Naive B cell (primary cell): ENCODE measurements around the gene IRF2BP2. TPM values are rescaled to one million over a fixed set of nuclear protein-coding genes. Genes with fewer than 3 reads are reported as not detected.

Experiments
- ATAC-seq, 2 donors: fragments of 150-1000 bp; cut with Tn5 transposase; 2 replicates each; pipeline ENCODE4 v1.10.0; 2021; ENCODE audit warnings: low read depth in 2 of 2, mild to moderate bottlenecking in 2 of 2, moderate library complexity in 2 of 2
- DNase-seq: peaks from one replicate; pipeline ENCODE4 v3.0.0; 2022
- H3K27ac Mint-ChIP-seq, 6 donors: one replicate each; pipeline ENCODE4 v1.8.0; 2020 to 2022; ENCODE audit warnings: mild to moderate bottlenecking in 6 of 6, mixed read lengths in 6 of 6, moderate library complexity in 5 of 6, inconsistent platforms in 2 of 6
- H3K27me3 Mint-ChIP-seq, 3 donors: one replicate each; pipeline ENCODE4 v1.8.0; 2021 to 2022; ENCODE audit warnings: mixed read lengths in 3 of 3, mild to moderate bottlenecking in 1 of 3
- H3K36me3 Mint-ChIP-seq, 2 donors: one replicate each; pipeline ENCODE4 v1.8.0; 2020 to 2022; ENCODE audit warnings: mixed read lengths in 2 of 2, inconsistent platforms in 1 of 2, mild to moderate bottlenecking in 1 of 2
- H3K4me1 Mint-ChIP-seq, 3 donors: one replicate each; pipeline ENCODE4 v1.8.0; 2020 to 2022; ENCODE audit warnings: mixed read lengths in 3 of 3, inconsistent platforms in 1 of 3, mild to moderate bottlenecking in 1 of 3, moderate library complexity in 1 of 3
- H3K4me3 Mint-ChIP-seq, 8 donors: one replicate each; pipeline ENCODE4 v1.8.0; 2020 to 2022; ENCODE audit warnings: mild to moderate bottlenecking in 8 of 8, mixed read lengths in 8 of 8, moderate library complexity in 8 of 8, inconsistent platforms in 2 of 8
- H3K9me3 Mint-ChIP-seq, 7 donors: one replicate each; pipeline ENCODE4 v1.8.0; 2020 to 2022; ENCODE audit warnings: mixed read lengths in 7 of 7, mild to moderate bottlenecking in 5 of 7, inconsistent platforms in 2 of 7, moderate library complexity in 1 of 7
- polyA plus RNA-seq, 6 donors: library from polyadenylated mRNA; unstranded; fragments of 300-500 nt; fragmentation: Illumina TruSeq; gene quantifications; one replicate each; pipeline ENCODE4 v1.2.3, GENCODE V29; 2021; ENCODE audit warnings: low read depth in 6 of 6

Gene IRF2BP2
- polyA plus RNA-seq, 6 donors from 2014 or later, result 40.3 to 66.1 (median 55.3) TPM

- no peak overlapping the region for H3K4me3 Mint-ChIP-seq
- no peak overlapping the region for H3K27ac Mint-ChIP-seq
- H3K27me3 Mint-ChIP-seq, result peaks cover 0 to 6% (median 5%) of the 10 kb centered on the region in 3 donors
- no peaks in the 10 kb centered on the region for H3K9me3 Mint-ChIP-seq
- ATAC-seq (no peak), DNase-seq (no peak)
- H3K36me3 Mint-ChIP-seq, result no peaks in the 10 kb centered on the region
- peaks cover 5 to 7% (median 7%) of the 10 kb centered on the region in 3 donors for H3K4me1 Mint-ChIP-seq
Measured at GRCh38 chr1:234586892-234587485, 23.0 kb downstream of the IRF2BP2 start.

DNA sequence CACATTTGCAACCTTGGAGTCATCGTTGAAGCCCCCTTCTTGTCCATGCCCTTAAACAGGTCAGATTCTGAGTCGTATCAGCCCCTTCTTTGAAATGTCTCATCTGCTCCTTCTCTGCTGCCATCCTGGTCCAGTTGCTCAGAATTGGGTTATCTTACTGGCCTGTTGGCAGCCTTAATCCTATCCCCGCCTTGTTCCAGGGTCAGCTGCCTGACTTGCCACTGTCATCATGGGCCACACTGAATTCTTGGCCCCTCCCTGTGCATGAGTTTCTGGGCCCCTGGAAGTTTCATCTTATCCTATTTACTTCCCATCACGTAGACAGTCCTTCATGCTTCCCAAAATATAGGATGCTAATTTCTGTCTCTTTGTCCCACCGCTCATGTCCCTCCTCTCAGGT, 23.7 kb downstream of the IRF2BP2 start:
- no peak for DNase-seq

GRCh38 chr1:234585330-234586055, 24.5 kb downstream of the IRF2BP2 start:
- peaks cover 0 to 6% (median 5%) of the 10 kb centered on the region in 3 donors for H3K27me3 Mint-ChIP-seq
- peaks cover 5 to 7% (median 7%) of the 10 kb centered on the region in 3 donors for H3K4me1 Mint-ChIP-seq
- H3K9me3 Mint-ChIP-seq, result no peaks in the 10 kb centered on the region
- H3K27ac Mint-ChIP-seq, result peak overlapping the region in 1 of 6 donors; percentile 25
- DNase-seq (no peak), ATAC-seq (no peak)
- H3K4me3 Mint-ChIP-seq, result no peak overlapping the region
- H3K36me3 Mint-ChIP-seq, result no peaks in the 10 kb centered on the region

More for the DNA sequence above, 23.7 kb downstream of the IRF2BP2 start:
- no peak for ATAC-seq
- Mint-ChIP-seq H3K4me1 (peaks cover 5 to 7% (median 7%) of the 10 kb centered on the region in 3 donors), H3K27ac (no peak overlapping the region), H3K27me3 (peaks cover 0 to 6% (median 5%) of the 10 kb centered on the region in 3 donors), H3K36me3 (no peaks in the 10 kb centered on the region), H3K9me3 (no peaks in the 10 kb centered on the region), H3K4me3 (no peak overlapping the region)

- H3K9me3 Mint-ChIP-seq, result no peaks in the 10 kb centered on the region
- H3K27me3 Mint-ChIP-seq, result peaks cover 0 to 6% (median 5%) of the 10 kb centered on the region in 3 donors
- ATAC-seq (no peak), DNase-seq (no peak)
- H3K4me1 Mint-ChIP-seq, result peaks cover 5 to 7% (median 7%) of the 10 kb centered on the region in 3 donors
- H3K36me3 Mint-ChIP-seq, result no peaks in the 10 kb centered on the region
- H3K4me3 Mint-ChIP-seq, result no peak overlapping the region
- H3K27ac Mint-ChIP-seq, result peak overlapping the region in 1 of 6 donors; percentile 70
Measured at GRCh38 chr1:234584926-234585325, 25.1 kb downstream of the IRF2BP2 start.

GRCh38 chr1:234584420-234584805, 25.6 kb downstream of the IRF2BP2 start:
- Mint-ChIP-seq H3K4me1 (peaks cover 5 to 7% (median 7%) of the 10 kb centered on the region in 3 donors), H3K27ac (no peak overlapping the region), H3K27me3 (peaks cover 0 to 6% (median 5%) of the 10 kb centered on the region in 3 donors), H3K9me3 (no peaks in the 10 kb centered on the region), H3K4me3 (no peak overlapping the region), H3K36me3 (no peaks in the 10 kb centered on the region)
- ATAC-seq (no peak), DNase-seq (no peak)

- ATAC-seq, result no peak
- Mint-ChIP-seq H3K27ac (no peak overlapping the region), H3K4me1 (peaks cover 5 to 7% (median 7%) of the 10 kb centered on the region in 3 donors), H3K36me3 (no peaks in the 10 kb centered on the region), H3K27me3 (peaks cover 0 to 6% (median 5%) of the 10 kb centered on the region in 3 donors), H3K9me3 (no peaks in the 10 kb centered on the region), H3K4me3 (no peak overlapping the region)
- DNase-seq, result no peak
Measured at GRCh38 chr1:234583755-234584419, 26.1 kb downstream of the IRF2BP2 start.

GRCh38 chr1:234582681-234583301, 27.2 kb downstream of the IRF2BP2 start:
- Mint-ChIP-seq H3K4me1 (peaks cover 5 to 7% (median 7%) of the 10 kb centered on the region in 3 donors), H3K9me3 (no peaks in the 10 kb centered on the region), H3K36me3 (no peaks in the 10 kb centered on the region), H3K27me3 (peaks cover 4 to 13% (median 5%) of the 10 kb centered on the region in 3 donors), H3K4me3 (no peak overlapping the region), H3K27ac (peak overlapping the region in 1 of 6 donors; percentile 29)
- no peak for DNase-seq
- no peak for ATAC-seq

- DNase-seq, result no peak
- peaks cover 4 to 7% (median 7%) of the 10 kb centered on the region in 3 donors for H3K4me1 Mint-ChIP-seq
- H3K4me3 Mint-ChIP-seq, result no peak overlapping the region
- H3K9me3 Mint-ChIP-seq, result no peaks in the 10 kb centered on the region
- H3K36me3 Mint-ChIP-seq, result no peaks in the 10 kb centered on the region
- no peak for ATAC-seq
- H3K27me3 Mint-ChIP-seq, result peaks cover 4 to 13% (median 5%) of the 10 kb centered on the region in 3 donors
- H3K27ac Mint-ChIP-seq, result peak overlapping the region in 1 of 6 donors; percentile 29
Measured at GRCh38 chr1:234582186-234582585, 27.8 kb downstream of the IRF2BP2 start.

DNA sequence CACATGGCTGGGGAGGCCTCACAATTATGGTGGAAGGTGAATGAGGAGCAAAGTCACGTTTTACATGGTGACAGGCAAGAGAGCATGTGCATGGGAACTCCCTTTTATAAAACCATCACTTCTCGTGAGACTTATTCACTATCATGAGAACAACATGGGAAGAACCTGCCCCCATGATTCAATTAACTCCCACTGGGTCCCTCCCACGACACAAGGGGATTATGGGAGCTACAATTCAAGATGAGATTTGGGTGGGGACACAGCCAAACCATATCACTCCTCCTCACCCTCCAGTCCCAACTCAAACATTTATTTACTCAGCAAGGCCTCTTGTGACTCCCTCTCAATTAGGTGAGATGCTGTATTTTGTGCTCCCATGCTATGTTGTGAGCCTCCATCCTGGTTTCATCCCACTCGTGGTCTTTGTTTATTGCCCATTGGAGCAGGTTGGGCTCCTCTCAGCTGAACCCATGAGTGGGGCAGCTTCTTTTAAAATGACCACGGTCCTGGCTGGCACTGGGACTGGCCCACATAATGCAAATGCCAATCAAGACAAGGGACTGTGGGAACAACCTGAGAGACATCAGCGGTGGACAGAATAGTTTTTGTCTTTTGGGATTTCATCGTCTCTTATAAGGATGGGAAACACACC, 28.8 kb downstream of the IRF2BP2 start:
- Mint-ChIP-seq H3K27me3 (peaks cover 0 to 7% (median 4%) of the 10 kb centered on the region in 3 donors), H3K27ac (no peak overlapping the region), H3K36me3 (no peaks in the 10 kb centered on the region), H3K9me3 (no peaks in the 10 kb centered on the region), H3K4me3 (peak overlapping the region in 1 of 8 donors; percentile 38), H3K4me1 (no peaks in the 10 kb centered on the region)
- no peak for ATAC-seq
- DNase-seq, result no peak

DNA sequence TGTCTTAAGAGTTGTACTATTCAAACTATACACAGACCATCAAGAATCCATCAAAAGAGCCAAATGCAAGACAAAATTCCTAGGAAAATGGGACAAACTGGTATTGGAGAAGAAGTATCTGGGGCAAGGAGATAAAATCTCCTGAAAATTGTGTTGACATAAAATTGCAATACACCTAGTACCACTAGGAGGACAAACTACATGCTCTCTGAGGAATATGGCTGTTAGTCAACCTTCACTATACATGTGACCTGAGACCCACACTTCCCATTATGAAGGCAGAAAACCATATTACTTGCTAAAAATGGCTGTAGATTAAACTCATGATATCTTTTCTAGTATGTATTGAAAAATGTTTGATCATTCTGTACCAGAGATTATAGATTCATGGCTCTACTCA, 30.0 kb downstream of the IRF2BP2 start:
- ATAC-seq, result peak; percentile 64
- H3K4me3 Mint-ChIP-seq, result no peak overlapping the region
- no peaks in the 10 kb centered on the region for H3K9me3 Mint-ChIP-seq
- no peaks in the 10 kb centered on the region for H3K36me3 Mint-ChIP-seq
- DNase-seq, result no peak
- H3K4me1 Mint-ChIP-seq, result no peaks in the 10 kb centered on the region
- H3K27ac Mint-ChIP-seq, result no peak overlapping the region
- H3K27me3 Mint-ChIP-seq, result peaks cover 0 to 7% (median 4%) of the 10 kb centered on the region in 3 donors

GRCh38 chr1:234578735-234579134, 31.2 kb downstream of the IRF2BP2 start:
- no peaks in the 10 kb centered on the region for H3K9me3 Mint-ChIP-seq
- ATAC-seq (no peak), DNase-seq (no peak)
- peaks cover 0 to 7% (median 4%) of the 10 kb centered on the region in 3 donors for H3K27me3 Mint-ChIP-seq
- no peaks in the 10 kb centered on the region for H3K4me1 Mint-ChIP-seq
- no peak overlapping the region for H3K27ac Mint-ChIP-seq
- no peak overlapping the region for H3K4me3 Mint-ChIP-seq
- H3K36me3 Mint-ChIP-seq, result no peaks in the 10 kb centered on the region

- ATAC-seq (no peak), DNase-seq (no peak)
- H3K4me1 Mint-ChIP-seq, result no peaks in the 10 kb centered on the region
- no peak overlapping the region for H3K4me3 Mint-ChIP-seq
- peaks cover 0 to 7% (median 4%) of the 10 kb centered on the region in 3 donors for H3K27me3 Mint-ChIP-seq
- no peak overlapping the region for H3K27ac Mint-ChIP-seq
- no peaks in the 10 kb centered on the region for H3K9me3 Mint-ChIP-seq
- H3K36me3 Mint-ChIP-seq, result no peaks in the 10 kb centered on the region
Measured at GRCh38 chr1:234578087-234578486, 31.9 kb downstream of the IRF2BP2 start.
